HepG2 (cell line): Measurements from ENCODE around the gene MBTPS2. TPM values are rescaled to one million over a fixed set of nuclear protein-coding genes. Genes with fewer than 3 reads are reported as not detected.
A peak's percentile ranks its signal among the peaks of the same experiment; 100 is the strongest.

Source experiments
- ATAC-seq: fragments of 200-7000 bp; cut with Tn5 transposase; 3 replicates; pipeline ENCODE4 v1.9.1; 2020; ENCODE audit warnings: mild to moderate bottlenecking, moderate library complexity
- BruUV-seq: library from RNA; stranded (reverse); fragments of 400-500 nt; replicated peaks from 2 replicates; lab custom pipeline; 2021; lab: Mats Ljungman, UMichigan
- CTCF ChIA-PET: fragments of 300-600 bp; formaldehyde crosslinking; extraction: SDS; loops from one replicate; lab custom pipeline; 2021; ENCODE audit warnings: low total read pairs, inconsistent platforms, low intra/inter-chr PET ratio; lab: Yijun Ruan, JAX
- POLR2A ChIA-PET: fragments of 350-600 bp; sonication (Branson Sonifier 250); formaldehyde crosslinking; loops from one replicate; lab custom pipeline; 2020; ENCODE audit warnings: antibody characterized with exemption, inconsistent platforms; lab: Yijun Ruan, JAX
- DNase-seq: peaks from one replicate; pipeline ENCODE4 v3.0.0-alpha.2; 2015; ENCODE audit warnings: low spot score
- FAIRE-seq: peaks from 3 replicates; lab custom pipeline; 2011; peaks lifted over from hg19 to GRCh38; lab: Jason Lieb, UNC
- H2AFZ ChIP-seq: one replicate; pipeline ENCODE4 v1.6.1; 2011; ENCODE audit warnings: low read length, inconsistent platforms
- H3K27ac ChIP-seq: fragments of 300-600 bp; 3 replicates; pipeline ENCODE4 v1.8.0; 2011; ENCODE audit warnings: mixed run types, mild to moderate bottlenecking, mixed read lengths, low read length, inconsistent platforms; ENCODE audit not compliant: insufficient read depth; ENCODE audit errors: extremely low read length
- H3K27me3 ChIP-seq, 2 experiments: fragments of 200-600 bp in 1 of 2; 2 replicates in 1 of 2; 3 replicates in 1 of 2; pipeline versions ENCODE4 v1.6.0 to v1.8.0; 2011; ENCODE audit warnings: low read length in 2 of 2, mild to moderate bottlenecking in 2 of 2, moderate library complexity in 2 of 2, inconsistent platforms in 1 of 2; ENCODE audit not compliant: insufficient read depth in 2 of 2, control insufficient read depth in 1 of 2
- H3K36me3 ChIP-seq, 2 experiments: fragments of 200-600 bp in 1 of 2; replicated peaks in 1 of 2; 2 replicates in 1 of 2; 3 replicates in 1 of 2; pipeline versions ENCODE4 v1.5.1 to v1.8.0; 2011; ENCODE audit warnings: low read length in 2 of 2, inconsistent platforms in 1 of 2; ENCODE audit not compliant: insufficient read depth in 2 of 2, control insufficient read depth in 1 of 2
- H3K4me1 ChIP-seq: 2 replicates; pipeline ENCODE4 v1.5.1; 2012; ENCODE audit warnings: low read length, inconsistent platforms; ENCODE audit not compliant: insufficient read depth
- H3K4me2 ChIP-seq: 2 replicates; pipeline ENCODE4 v1.6.0; 2011; ENCODE audit warnings: low read depth, low read length, inconsistent platforms
- H3K4me3 ChIP-seq, 3 experiments: fragments of 200-600 bp in 1 of 3; sonication (generic), shearing (Covaris generic) in 1 of 3; replicated peaks in 1 of 3; 2 replicates each; pipeline ENCODE4 v1.5.1; 2011 to 2016; ENCODE audit warnings: low read length in 3 of 3, inconsistent platforms in 2 of 3, low read depth in 2 of 3, mild to moderate bottlenecking in 2 of 3, control low read depth in 1 of 3, mixed read lengths in 1 of 3; ENCODE audit not compliant: insufficient read depth in 1 of 3
- H3K79me2 ChIP-seq: one replicate; pipeline ENCODE4 v1.6.1; 2011; ENCODE audit warnings: low read length, inconsistent platforms; ENCODE audit not compliant: insufficient read depth
- H3K9ac ChIP-seq: 2 replicates; pipeline ENCODE4 v1.6.0; 2011; ENCODE audit warnings: mild to moderate bottlenecking, low read depth, low read length, inconsistent platforms; ENCODE audit not compliant: insufficient read depth
- H3K9me3 ChIP-seq: 2 replicates; pipeline ENCODE4 v1.5.1; 2012; ENCODE audit warnings: mild to moderate bottlenecking, low read length
- H4K20me1 ChIP-seq: 2 replicates; pipeline ENCODE4 v1.6.0; 2011; ENCODE audit warnings: inconsistent platforms, mild to moderate bottlenecking, low read length, moderate library complexity; ENCODE audit not compliant: insufficient read depth
- ATM ChIP-seq: fragments of 450-650 bp; IDR thresholded peaks from 2 replicates; pipeline ENCODE4 v1.7.1; 2017; ENCODE audit warnings: mild to moderate bottlenecking, borderline replicate concordance
- FOXC1 ChIP-seq: sonication (generic); formaldehyde crosslinking; IDR thresholded peaks from 2 replicates; pipeline ENCODE4 v1.8.0; 2022; ENCODE audit warnings: mild to moderate bottlenecking, missing genetic modification reagents, borderline replicate concordance
- RFX5 ChIP-seq: IDR thresholded peaks from 2 replicates; pipeline ENCODE4 v1.6.1; 2011; ENCODE audit warnings: low read depth, low read length, improper control_type of control experiment
- TOE1 ChIP-seq: sonication (generic); formaldehyde crosslinking; IDR thresholded peaks from 2 replicates; pipeline ENCODE4 v1.4.0; 2020; ENCODE audit warnings: mild to moderate bottlenecking, missing genetic modification reagents
- ZNF17 ChIP-seq: sonication (generic); formaldehyde crosslinking; IDR thresholded peaks from 2 replicates; pipeline ENCODE4 v1.5.0; 2020; ENCODE audit warnings: mild to moderate bottlenecking, missing genetic modification reagents
- ZNF484 ChIP-seq: sonication (generic); formaldehyde crosslinking; IDR thresholded peaks from 2 replicates; pipeline ENCODE4 v1.5.1; 2020; ENCODE audit warnings: mild to moderate bottlenecking, low read depth, missing genetic modification reagents, borderline replicate concordance
- WGBS: methylation state at CpG from one replicate; pipeline ENCODE4 v1.1.6; 2017; ENCODE audit warnings: low lambda C conversion rate; 5-methylcytosine and 5-hydroxymethylcytosine counted together
- in situ Hi-C: cut with HindIII; loops from 2 replicates; pipeline ENCODE4 v1.10.0; 2017; ENCODE audit warnings: low pct_unique_long_range_greater_than_20kb; ENCODE audit not compliant: extremely low pct_ligation_motif_present
- intact Hi-C: fragments of 100-400 bp; cut with micrococcal nuclease; formaldehyde crosslinking; loops from one replicate; pipeline ENCODE4 v1.10.0; 2022; ENCODE audit not compliant: unreplicated experiment
- polyA plus RNA-seq, 8 experiments: library from polyadenylated mRNA; depleted of rRNA in 3 of 8; stranded (reverse) in 7 of 8; unstranded in 1 of 8; fragments of >200 nt; fragmentation: Illumina TruSeq in 4 of 8; extraction: Trizol in 4 of 8; gene quantifications; 2 replicates each; pipeline versions ENCODE4 v1.2.1 to v1.2.3, GENCODE V29; 2011 to 2016; ENCODE audit warnings: low read depth in 4 of 8, missing spikeins in 1 of 8, mixed read lengths in 1 of 8; ENCODE audit not compliant: insufficient read depth in 1 of 8
- total RNA-seq, 5 experiments: library from RNA; depleted of rRNA; stranded (reverse); fragments of >200 nt; fragmentation: Illumina TruSeq; extraction: Trizol; gene quantifications; 2 replicates each; pipeline ENCODE4 v1.2.3, GENCODE V29; 2016; ENCODE audit warnings: low read depth in 1 of 5
- TF ChIP-seq, protein P1 (sequence below): sonication (generic); formaldehyde crosslinking; IDR thresholded peaks from 2 replicates; pipeline ENCODE4 v1.8.0; 2022; ENCODE audit warnings: mild to moderate bottlenecking, missing genetic modification reagents, moderate library complexity

The MBTPS2 gene
- total and polyA plus RNA-seq, 2 of the 13 experiments (the other 11 are each of a cell fraction or from before 2014, with no cell fraction given) = 5.7 to 14.4 TPM

DNA sequence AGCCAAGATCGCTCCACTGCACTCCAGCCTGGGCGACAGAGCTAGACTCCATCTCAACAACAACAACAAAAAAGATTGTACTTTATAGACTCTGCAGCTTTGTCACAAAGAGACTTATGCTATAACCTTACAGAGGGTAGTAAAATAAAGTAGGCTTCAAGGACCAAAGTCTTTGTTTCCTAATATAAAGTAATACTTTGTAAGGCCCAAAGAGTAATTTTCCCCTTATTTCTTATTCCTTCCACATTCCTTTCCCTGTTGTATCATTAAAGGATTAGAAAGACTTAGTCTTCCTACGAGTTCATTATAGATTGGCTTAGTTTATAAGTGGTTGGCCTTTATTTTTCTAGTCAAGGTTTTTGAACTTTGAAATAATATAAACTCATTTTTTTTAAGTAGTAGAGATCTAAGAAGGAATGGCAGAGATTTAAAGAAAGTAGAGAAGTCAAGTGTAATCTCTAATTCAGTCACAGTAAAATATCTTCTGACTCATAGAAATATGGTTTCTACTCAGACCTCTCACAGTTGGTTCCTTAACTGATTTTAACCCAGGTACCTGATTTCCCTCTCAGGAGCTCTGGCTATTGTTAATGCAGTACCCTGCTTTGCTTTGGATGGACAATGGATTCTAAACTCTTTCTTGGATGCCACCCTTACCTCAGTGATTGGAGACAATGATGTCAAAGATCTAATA, 42.6 kb downstream of the MBTPS2 start:
- Histone ChIP-seq H3K36me3 (no peaks in the 10 kb centered on the region), H2AFZ (no peak overlapping the region), H3K9ac (no peak overlapping the region), H3K27ac (no peak overlapping the region), H3K79me2 (no peaks in the 10 kb centered on the region), H3K27me3 (no peaks in the 10 kb centered on the region), H4K20me1 (no peaks in the 10 kb centered on the region), H3K4me2 (no peak overlapping the region), H3K4me3 (no peak overlapping the region), H3K4me1 (peaks cover 14% of the 10 kb centered on the region; the same call in 1 of the 2 replicates), H3K9me3 (no peaks in the 10 kb centered on the region)
- no peak for ATAC-seq
- WGBS = 98% methylated on average over 3 of the region's 3 CpGs
- TF ChIP-seq FOXC1 (CRISPR knock-in tag) (no peak), ZNF17 (CRISPR knock-in tag) (no peak), ATM (no peak), ZNF484 (CRISPR knock-in tag) (no peak), TOE1 (no peak)
- TF ChIP-seq, protein P1, sequence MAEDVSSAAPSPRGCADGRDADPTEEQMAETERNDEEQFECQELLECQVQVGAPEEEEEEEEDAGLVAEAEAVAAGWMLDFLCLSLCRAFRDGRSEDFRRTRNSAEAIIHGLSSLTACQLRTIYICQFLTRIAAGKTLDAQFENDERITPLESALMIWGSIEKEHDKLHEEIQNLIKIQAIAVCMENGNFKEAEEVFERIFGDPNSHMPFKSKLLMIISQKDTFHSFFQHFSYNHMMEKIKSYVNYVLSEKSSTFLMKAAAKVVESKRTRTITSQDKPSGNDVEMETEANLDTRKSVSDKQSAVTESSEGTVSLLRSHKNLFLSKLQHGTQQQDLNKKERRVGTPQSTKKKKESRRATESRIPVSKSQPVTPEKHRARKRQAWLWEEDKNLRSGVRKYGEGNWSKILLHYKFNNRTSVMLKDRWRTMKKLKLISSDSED = no peak
- no TSS peak for BruUV-seq
- intact Hi-C loops (no loop called here), in situ Hi-C loops (no loop called here)
- ChIA-PET CTCF (no interaction called here), POLR2A (no interaction called here)
- DNase-seq = no peak
- FAIRE-seq = no peak

DNA sequence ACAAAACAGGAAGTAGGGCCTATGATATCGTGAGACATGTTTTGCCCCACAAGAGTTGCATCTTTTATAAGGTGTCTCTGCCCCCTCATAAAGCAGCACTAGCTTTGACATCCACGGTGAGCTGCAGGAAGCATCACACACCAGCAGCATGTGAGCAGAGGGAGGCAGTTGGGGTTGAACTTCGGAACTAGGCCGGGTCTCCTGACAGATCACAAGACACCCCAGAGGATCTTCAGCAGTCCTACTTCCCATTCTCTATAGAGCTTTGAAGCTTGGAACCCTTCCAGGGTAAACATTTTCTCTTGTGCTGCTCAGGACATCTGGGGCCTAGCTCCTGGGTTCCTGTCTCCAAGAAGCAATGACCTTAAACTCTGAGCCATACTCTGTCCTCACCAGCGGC, 43.8 kb downstream of the MBTPS2 start:
- no TSS peak for BruUV-seq
- ATAC-seq (peak; percentile 39; the same call in 2 of the 3 replicates), FAIRE-seq (no peak), DNase-seq (peak; percentile 0)
- POLR2A ChIA-PET = no interaction called here
- Histone ChIP-seq H4K20me1 (no peaks in the 10 kb centered on the region), H3K9me3 (no peaks in the 10 kb centered on the region), H3K27me3 (no peaks in the 10 kb centered on the region), H3K4me2 (no peak overlapping the region), H3K36me3 (no peaks in the 10 kb centered on the region), H3K4me1 (peaks cover 14% of the 10 kb centered on the region; the same call in 1 of the 2 replicates), H2AFZ (no peak overlapping the region), H3K4me3 (no peak overlapping the region), H3K79me2 (no peaks in the 10 kb centered on the region), H3K27ac (no peak overlapping the region), H3K9ac (no peak overlapping the region)
- WGBS = 77% methylated on average over 2 of the region's 5 CpGs
- TF ChIP-seq RFX5 = no peak
- intact Hi-C loops (no loop called here), in situ Hi-C loops (no loop called here)
- CTCF ChIA-PET = no interaction called here
